Measurements from ENCODE around the gene MPLKIP. TPM values are rescaled to one million over a fixed set of nuclear protein-coding genes. Genes with fewer than 3 reads are reported as not detected.
"Not testable (repeated sequence)": the region's sequence is repeated elsewhere in the genome, so short reads cannot be mapped to it uniquely, and the experiment has no call there.

MPLKIP gene
- total RNA-seq, 6 donors from 2014 or later: 4.2 to 61.0 (median 30.0) TPM

DNA sequence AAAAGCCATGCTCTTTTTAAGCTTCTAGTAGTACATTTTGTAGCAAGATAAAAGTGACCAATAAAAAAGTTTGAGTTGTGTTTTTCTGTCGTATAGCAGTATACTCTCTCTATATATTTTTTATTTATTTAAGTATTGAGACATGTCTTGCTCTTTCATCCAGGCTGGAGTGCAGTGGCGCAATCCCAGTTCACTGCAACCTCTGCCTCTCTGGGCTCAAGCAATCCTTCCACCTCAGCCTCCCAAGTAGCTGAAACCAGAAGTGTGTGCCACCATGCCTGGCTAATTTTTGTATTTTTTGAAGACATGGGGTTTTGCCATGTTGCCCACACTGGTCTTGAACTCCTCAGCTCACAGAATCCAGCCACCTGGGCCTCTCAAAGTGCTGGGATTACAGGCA, 3.1 kb upstream of the MPLKIP start:
- H3K36me3 ChIP-seq: no peaks in the 10 kb centered on the region
- TF ChIP-seq POLR2A (IDR thresholded peaks at IDR 0.05): no peak
- no peak for TF ChIP-seq POLR2AphosphoS5 (IDR thresholded peaks at IDR 0.05)
- no peak for TF ChIP-seq EP300 (IDR thresholded peaks at IDR 0.05)
- TF ChIP-seq, protein P1, sequence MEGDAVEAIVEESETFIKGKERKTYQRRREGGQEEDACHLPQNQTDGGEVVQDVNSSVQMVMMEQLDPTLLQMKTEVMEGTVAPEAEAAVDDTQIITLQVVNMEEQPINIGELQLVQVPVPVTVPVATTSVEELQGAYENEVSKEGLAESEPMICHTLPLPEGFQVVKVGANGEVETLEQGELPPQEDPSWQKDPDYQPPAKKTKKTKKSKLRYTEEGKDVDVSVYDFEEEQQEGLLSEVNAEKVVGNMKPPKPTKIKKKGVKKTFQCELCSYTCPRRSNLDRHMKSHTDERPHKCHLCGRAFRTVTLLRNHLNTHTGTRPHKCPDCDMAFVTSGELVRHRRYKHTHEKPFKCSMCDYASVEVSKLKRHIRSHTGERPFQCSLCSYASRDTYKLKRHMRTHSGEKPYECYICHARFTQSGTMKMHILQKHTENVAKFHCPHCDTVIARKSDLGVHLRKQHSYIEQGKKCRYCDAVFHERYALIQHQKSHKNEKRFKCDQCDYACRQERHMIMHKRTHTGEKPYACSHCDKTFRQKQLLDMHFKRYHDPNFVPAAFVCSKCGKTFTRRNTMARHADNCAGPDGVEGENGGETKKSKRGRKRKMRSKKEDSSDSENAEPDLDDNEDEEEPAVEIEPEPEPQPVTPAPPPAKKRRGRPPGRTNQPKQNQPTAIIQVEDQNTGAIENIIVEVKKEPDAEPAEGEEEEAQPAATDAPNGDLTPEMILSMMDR (IDR thresholded peaks at IDR 0.05): no peak
- no peak overlapping the region for H3K27ac ChIP-seq
- H3K9me3 ChIP-seq: no peaks in the 10 kb centered on the region
- no peak overlapping the region for H3K4me3 ChIP-seq
- 90% methylated on average over 2 of the region's 2 CpGs for WGBS, 2 donors
- peaks cover 14 to 20% (median 16%) of the 10 kb centered on the region in 4 donors for H3K4me1 ChIP-seq
- ATAC-seq (ENCODE audit: low FRiP score in 2 of 2): no peak
- no peaks in the 10 kb centered on the region for H3K27me3 ChIP-seq
- no peak for DNase-seq

DNA sequence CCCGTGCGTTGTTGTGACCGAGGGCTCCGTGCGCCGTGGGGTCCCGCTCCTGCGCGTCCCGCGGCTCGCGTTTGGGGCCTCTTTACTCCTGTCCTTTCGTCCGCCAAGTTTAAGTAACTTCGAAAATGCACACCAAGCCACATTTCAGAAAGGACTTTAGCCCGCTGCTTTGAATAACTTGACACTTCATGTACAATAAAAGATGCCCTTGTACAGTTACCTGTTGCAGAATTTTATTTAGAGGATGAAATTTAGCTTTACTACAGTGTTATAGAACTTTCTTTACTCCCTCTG, 842 bp upstream of the MPLKIP start:
- H3K27me3 ChIP-seq: no peaks in the 10 kb centered on the region
- 4 to 6% methylated on average over 16 to 17 of the region's 17 CpGs for WGBS, 2 donors

DNA sequence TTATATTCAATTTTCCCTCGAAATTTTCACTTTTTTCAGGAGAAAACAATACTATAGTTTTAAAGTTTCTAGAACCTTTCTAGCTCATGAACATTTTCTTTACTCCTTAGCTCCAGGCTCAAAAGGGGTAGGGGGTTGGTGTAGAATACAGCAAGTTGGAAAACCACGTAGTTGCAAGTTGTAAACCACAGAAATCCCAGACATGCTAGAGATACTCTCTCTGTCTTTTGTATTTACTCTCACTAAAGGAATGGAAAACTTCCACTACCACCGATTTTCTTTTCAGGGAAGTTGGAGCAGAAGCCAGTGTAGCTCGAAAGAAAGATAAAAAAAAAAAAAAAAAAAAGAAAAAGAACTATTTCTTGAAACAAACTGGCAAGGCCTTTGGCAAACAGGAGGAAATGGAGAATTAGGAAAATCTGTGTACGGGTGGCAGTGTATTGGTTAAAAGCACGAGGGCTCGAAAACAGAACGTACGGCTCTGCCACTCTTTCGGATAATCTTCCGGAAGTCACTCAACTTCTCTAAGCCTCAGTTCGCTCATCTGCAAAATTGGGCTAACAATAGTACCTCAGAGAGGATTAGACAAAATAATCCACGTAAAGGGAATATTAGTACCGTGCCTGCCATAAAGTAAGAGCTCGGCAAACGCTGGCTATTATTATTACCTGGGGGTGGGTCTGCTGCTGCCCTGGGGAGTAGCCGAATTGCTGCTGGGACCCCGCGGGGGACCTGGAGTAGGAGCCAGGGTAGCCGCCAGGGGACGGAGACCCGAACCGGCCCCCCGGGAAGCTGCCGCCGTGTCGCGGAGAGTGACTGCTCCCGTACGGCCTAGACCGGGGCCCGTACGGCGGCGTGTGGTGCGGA, 628 bp downstream of the MPLKIP start:
- H3K27ac ChIP-seq: peak overlapping the region; percentile 87 to 93 (median 91)
- ATAC-seq (ENCODE audit: low FRiP score in 2 of 2) (peak; percentile 79 to 84), DNase-seq (peak in 1 of 2 donors; percentile 91)
- no peaks in the 10 kb centered on the region for H3K9me3 ChIP-seq
- peaks cover 20 to 34% (median 25%) of the 10 kb centered on the region in 4 donors for H3K4me1 ChIP-seq
- H3K36me3 ChIP-seq: no peaks in the 10 kb centered on the region
- H3K4me3 ChIP-seq: peak overlapping the region; percentile 59 to 94 (median 77)
- no peaks in the 10 kb centered on the region for H3K27me3 ChIP-seq
- TF ChIP-seq POLR2A (IDR thresholded peaks at IDR 0.05) (no peak), POLR2AphosphoS5 (IDR thresholded peaks at IDR 0.05) (no peak), EP300 (IDR thresholded peaks at IDR 0.05) (no peak)
- TF ChIP-seq, protein P1 (IDR thresholded peaks at IDR 0.05): no peak
- 2% methylated on average over 17 to 27 of the region's 36 CpGs for WGBS, 2 donors

More for the DNA sequence above, 842 bp upstream of the MPLKIP start:
- Histone ChIP-seq H3K36me3 (no peaks in the 10 kb centered on the region), H3K9me3 (no peaks in the 10 kb centered on the region), H3K27ac (peak overlapping the region; percentile 87 to 93 (median 91)), H3K4me1 (peaks cover 20 to 34% (median 25%) of the 10 kb centered on the region in 4 donors), H3K4me3 (peak overlapping the region; percentile 59 to 94 (median 77))
- DNase-seq: no peak
- no peak for ATAC-seq (ENCODE audit: low FRiP score in 2 of 2)
- no peak for TF ChIP-seq POLR2A (IDR thresholded peaks at IDR 0.05)
- TF ChIP-seq POLR2AphosphoS5 (IDR thresholded peaks at IDR 0.05): no peak
- TF ChIP-seq, protein P1 (IDR thresholded peaks at IDR 0.05): no peak
- TF ChIP-seq EP300 (IDR thresholded peaks at IDR 0.05): no peak

DNA sequence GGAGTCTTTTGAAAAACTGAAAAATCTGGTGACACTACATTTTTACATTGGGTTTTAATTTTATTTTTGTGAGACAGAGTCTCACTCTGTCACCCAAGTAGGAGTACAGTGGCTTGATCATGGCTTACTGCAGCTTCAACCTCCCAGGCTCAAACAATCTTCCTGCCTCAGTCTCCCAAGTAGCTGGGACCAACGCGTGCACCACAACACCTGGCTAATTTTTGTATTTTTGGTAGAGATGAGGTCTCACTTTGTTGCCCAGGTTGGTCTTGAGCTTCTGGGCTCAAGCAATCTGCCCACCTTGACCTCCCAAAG, 11.5 kb downstream of the MPLKIP start:
- no peaks in the 10 kb centered on the region for H3K36me3 ChIP-seq
- no peaks in the 10 kb centered on the region for H3K4me1 ChIP-seq
- ATAC-seq (ENCODE audit: low FRiP score in 2 of 2) (no peak), DNase-seq (no peak)
- no peaks in the 10 kb centered on the region for H3K27me3 ChIP-seq
- 92 to 100% methylated on average over 2 of the region's 2 CpGs for WGBS, 2 donors
- H3K27ac ChIP-seq: no peak overlapping the region
- no peak overlapping the region for H3K4me3 ChIP-seq
- H3K9me3 ChIP-seq: no peaks in the 10 kb centered on the region
- TF ChIP-seq POLR2AphosphoS5 (IDR thresholded peaks at IDR 0.05) (no peak), POLR2A (IDR thresholded peaks at IDR 0.05) (no peak), EP300 (IDR thresholded peaks at IDR 0.05) (no peak)
- TF ChIP-seq, protein P1 (IDR thresholded peaks at IDR 0.05): no peak

DNA sequence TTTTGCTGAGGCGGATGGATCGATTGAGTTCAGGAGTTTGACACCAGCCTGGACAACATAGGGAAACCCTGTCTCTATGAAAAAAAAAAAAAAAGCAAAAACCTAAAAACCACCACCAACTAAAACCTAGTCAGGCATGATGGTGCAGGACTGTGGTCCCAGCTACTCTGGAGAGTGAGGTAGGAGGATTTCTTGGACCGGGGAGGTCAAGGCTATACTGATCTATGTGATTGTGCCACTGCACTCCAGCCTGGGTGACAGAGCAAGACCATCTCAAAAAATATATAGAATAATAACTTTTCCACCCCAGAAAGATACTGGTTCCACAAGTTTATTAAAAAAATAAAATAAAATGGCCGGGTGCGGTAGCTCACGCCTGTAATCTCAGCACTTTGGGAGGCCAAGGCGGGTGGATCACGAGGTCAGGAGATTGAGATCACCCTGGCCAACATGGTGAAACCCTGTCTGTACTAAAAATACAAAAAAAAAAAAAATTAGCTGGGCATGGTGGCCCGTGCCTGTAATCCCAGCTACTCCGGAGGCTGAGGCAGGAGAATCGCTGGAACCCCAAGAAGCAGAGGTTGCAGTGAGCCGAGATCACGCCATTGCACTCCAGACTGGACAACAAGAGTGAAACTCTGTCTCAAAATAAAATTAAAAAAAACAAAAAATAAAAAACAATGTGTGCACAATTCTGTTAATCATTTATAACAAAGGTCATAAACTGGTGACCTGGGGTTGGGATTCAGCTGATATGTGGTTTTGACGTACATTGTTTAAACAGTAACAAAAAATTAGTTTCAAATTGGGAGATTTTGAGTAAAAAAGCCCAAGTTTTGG, 12.1 kb downstream of the MPLKIP start:
- not testable (repeated sequence) for H3K27me3 ChIP-seq; H3K4me1 ChIP-seq; H3K4me3 ChIP-seq; H3K9me3 ChIP-seq; ATAC-seq (ENCODE audit: low FRiP score in 2 of 2); H3K36me3 ChIP-seq; DNase-seq; H3K27ac ChIP-seq
- 94 to 95% methylated on average over 14 of the region's 14 CpGs for WGBS, 2 donors
